HepG2 (cell line): ENCODE data around the gene TBCCD1. TPM values are rescaled to one million over a fixed set of nuclear protein-coding genes. Genes with fewer than 3 reads are reported as not detected.

ENCODE experiments used
- ADNP ChIP-seq: sonication (generic); formaldehyde crosslinking; IDR thresholded peaks from 2 replicates; pipeline ENCODE4 v1.4.0; 2020; ENCODE audit warnings: missing genetic modification reagents
- CBX2 ChIP-seq, 2 experiments: fragments of 200-600 bp in 1 of 2; sonication (generic); formaldehyde crosslinking in 1 of 2; IDR thresholded peaks; 2 replicates each; pipeline versions ENCODE4 v1.7.0 to v1.8.1; 2018 to 2022; ENCODE audit warnings: low read depth in 2 of 2, low read length in 1 of 2, mild to moderate bottlenecking in 1 of 2, missing genetic modification reagents in 1 of 2
- TEF ChIP-seq: sonication (generic); formaldehyde crosslinking; IDR thresholded peaks from 2 replicates; pipeline ENCODE4 v1.5.0; 2020; ENCODE audit warnings: missing genetic modification reagents
- ZFY ChIP-seq: sonication (generic); formaldehyde crosslinking; IDR thresholded peaks from 2 replicates; pipeline ENCODE4 v1.4.0; 2020; ENCODE audit warnings: missing genetic modification reagents
- ZNF407 ChIP-seq: sonication (generic); formaldehyde crosslinking; IDR thresholded peaks from one replicate; pipeline ENCODE4 v1.5.1; 2020; ENCODE audit warnings: mild to moderate bottlenecking, missing genetic modification reagents; ENCODE audit errors: not compliant biosample characterization
- ZNF644 ChIP-seq: IDR thresholded peaks from 2 replicates; pipeline ENCODE4 v1.6.1; 2016; ENCODE audit warnings: low read depth
- ZSCAN20 ChIP-seq: sonication (generic); formaldehyde crosslinking; IDR thresholded peaks from 2 replicates; pipeline ENCODE4 v1.4.0; 2020; ENCODE audit warnings: missing genetic modification reagents, mild to moderate bottlenecking, borderline replicate concordance
- polyA plus RNA-seq, 8 experiments: library from polyadenylated mRNA; depleted of rRNA in 3 of 8; stranded (reverse) in 7 of 8; unstranded in 1 of 8; fragments of >200 nt; fragmentation: Illumina TruSeq in 4 of 8; extraction: Trizol in 4 of 8; gene quantifications; 2 replicates each; pipeline versions ENCODE4 v1.2.1 to v1.2.3, GENCODE V29; 2011 to 2016; ENCODE audit warnings: low read depth in 4 of 8, missing spikeins in 1 of 8, mixed read lengths in 1 of 8; ENCODE audit not compliant: insufficient read depth in 1 of 8
- total RNA-seq, 5 experiments: library from RNA; depleted of rRNA; stranded (reverse); fragments of >200 nt; fragmentation: Illumina TruSeq; extraction: Trizol; gene quantifications; 2 replicates each; pipeline ENCODE4 v1.2.3, GENCODE V29; 2016; ENCODE audit warnings: low read depth in 1 of 5
- TF ChIP-seq, protein P1 (sequence below): sonication (generic); formaldehyde crosslinking; IDR thresholded peaks from 2 replicates; pipeline ENCODE4 v1.4.0; 2020; ENCODE audit warnings: missing genetic modification reagents

TBCCD1 gene
- total and polyA plus RNA-seq, 2 of the 13 experiments (the other 11 are each of a cell fraction or from before 2014, with no cell fraction given), result 13.6 to 16.2 TPM

- no peak for TF ChIP-seq ZNF407 (CRISPR knock-in tag)
- 0 out of 2 replicates have a peak, but pooled peaks have one; percentile 44 for TF ChIP-seq ADNP (CRISPR knock-in tag)
- 0 out of 2 replicates have a peak, but pooled peaks have one; percentile 12 for TF ChIP-seq ZNF644 (CRISPR knock-in tag)
- 0 out of 2 replicates have a peak, but pooled peaks have one; percentile 35 for TF ChIP-seq ZFY (CRISPR knock-in tag)
- TF ChIP-seq ZSCAN20, result no peak
- no peak for TF ChIP-seq CBX2 (IDR thresholded peaks at IDR 0.05; ENCODE audit: low read depth, low read length)
- no peak for TF ChIP-seq CBX2 (CRISPR knock-in tag; IDR thresholded peaks at IDR 0.05; ENCODE audit: low read depth)
- TF ChIP-seq, protein P1, sequence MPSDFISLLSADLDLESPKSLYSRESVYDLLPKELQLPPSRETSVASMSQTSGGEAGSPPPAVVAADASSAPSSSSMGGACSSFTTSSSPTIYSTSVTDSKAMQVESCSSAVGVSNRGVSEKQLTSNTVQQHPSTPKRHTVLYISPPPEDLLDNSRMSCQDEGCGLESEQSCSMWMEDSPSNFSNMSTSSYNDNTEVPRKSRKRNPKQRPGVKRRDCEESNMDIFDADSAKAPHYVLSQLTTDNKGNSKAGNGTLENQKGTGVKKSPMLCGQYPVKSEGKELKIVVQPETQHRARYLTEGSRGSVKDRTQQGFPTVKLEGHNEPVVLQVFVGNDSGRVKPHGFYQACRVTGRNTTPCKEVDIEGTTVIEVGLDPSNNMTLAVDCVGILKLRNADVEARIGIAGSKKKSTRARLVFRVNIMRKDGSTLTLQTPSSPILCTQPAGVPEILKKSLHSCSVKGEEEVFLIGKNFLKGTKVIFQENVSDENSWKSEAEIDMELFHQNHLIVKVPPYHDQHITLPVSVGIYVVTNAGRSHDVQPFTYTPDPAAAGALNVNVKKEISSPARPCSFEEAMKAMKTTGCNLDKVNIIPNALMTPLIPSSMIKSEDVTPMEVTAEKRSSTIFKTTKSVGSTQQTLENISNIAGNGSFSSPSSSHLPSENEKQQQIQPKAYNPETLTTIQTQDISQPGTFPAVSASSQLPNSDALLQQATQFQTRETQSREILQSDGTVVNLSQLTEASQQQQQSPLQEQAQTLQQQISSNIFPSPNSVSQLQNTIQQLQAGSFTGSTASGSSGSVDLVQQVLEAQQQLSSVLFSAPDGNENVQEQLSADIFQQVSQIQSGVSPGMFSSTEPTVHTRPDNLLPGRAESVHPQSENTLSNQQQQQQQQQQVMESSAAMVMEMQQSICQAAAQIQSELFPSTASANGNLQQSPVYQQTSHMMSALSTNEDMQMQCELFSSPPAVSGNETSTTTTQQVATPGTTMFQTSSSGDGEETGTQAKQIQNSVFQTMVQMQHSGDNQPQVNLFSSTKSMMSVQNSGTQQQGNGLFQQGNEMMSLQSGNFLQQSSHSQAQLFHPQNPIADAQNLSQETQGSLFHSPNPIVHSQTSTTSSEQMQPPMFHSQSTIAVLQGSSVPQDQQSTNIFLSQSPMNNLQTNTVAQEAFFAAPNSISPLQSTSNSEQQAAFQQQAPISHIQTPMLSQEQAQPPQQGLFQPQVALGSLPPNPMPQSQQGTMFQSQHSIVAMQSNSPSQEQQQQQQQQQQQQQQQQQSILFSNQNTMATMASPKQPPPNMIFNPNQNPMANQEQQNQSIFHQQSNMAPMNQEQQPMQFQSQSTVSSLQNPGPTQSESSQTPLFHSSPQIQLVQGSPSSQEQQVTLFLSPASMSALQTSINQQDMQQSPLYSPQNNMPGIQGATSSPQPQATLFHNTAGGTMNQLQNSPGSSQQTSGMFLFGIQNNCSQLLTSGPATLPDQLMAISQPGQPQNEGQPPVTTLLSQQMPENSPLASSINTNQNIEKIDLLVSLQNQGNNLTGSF (CRISPR knock-in tag), result no peak
- no peak for TF ChIP-seq TEF (CRISPR knock-in tag)
Observed at GRCh38 chr3:186598108-186598784, 31.1 kb upstream of the TBCCD1 start (continued).
